GM18868 (cell line): ENCODE measurements around the gene SPTB.

Source experiments
- ATAC-seq: cut with Tn5 transposase; IDR thresholded peaks from one replicate; pipeline ENCODE4 v1.9.1; 2021; ENCODE audit warnings: mild to moderate bottlenecking, moderate library complexity; ENCODE audit not compliant: unreplicated experiment

The SPTB gene

DNA sequence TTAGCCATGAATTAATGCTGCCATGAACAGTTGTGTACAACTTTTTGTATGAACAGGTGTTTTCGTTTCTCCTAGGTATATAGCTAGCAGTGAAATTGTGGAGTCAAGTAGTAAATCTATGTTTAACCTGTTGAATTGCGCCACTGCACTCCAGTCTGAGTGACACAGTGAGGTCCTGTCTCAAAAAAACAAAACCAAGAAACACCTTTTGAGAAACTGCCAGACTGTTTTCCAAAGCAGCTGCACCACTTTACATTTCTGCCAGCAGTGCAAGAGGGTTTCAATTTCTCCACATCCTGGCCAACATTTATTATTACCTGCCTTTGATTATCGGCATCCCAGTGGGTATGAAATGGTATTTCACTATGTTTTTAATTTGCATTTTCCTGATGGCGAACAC is 178.8 kb downstream of the SPTB start:
- no peak for ATAC-seq

GRCh38 chr14:64700290-64700689 is 179.4 kb downstream of the SPTB start:
- ATAC-seq = no peak

DNA sequence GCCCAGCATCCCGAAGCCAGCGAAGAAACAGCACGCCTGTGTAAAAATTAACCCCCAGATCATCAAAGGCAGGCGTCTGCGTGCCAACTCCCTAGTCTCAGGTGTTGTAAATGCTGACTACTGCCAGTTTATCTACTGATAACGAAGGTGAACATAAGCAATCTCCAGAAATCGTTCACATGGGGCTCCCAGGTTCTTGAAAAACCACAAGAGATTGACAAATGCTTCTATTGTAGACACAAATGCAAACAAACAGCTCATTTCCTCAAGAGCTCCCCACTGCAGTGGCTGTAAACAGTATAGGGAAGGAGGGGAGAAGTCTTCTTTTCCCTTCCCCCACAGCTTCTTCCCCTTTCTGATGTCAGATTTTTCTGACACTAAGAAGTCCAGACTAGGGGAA is 180.8 kb downstream of the SPTB start:
- no peak for ATAC-seq

DNA sequence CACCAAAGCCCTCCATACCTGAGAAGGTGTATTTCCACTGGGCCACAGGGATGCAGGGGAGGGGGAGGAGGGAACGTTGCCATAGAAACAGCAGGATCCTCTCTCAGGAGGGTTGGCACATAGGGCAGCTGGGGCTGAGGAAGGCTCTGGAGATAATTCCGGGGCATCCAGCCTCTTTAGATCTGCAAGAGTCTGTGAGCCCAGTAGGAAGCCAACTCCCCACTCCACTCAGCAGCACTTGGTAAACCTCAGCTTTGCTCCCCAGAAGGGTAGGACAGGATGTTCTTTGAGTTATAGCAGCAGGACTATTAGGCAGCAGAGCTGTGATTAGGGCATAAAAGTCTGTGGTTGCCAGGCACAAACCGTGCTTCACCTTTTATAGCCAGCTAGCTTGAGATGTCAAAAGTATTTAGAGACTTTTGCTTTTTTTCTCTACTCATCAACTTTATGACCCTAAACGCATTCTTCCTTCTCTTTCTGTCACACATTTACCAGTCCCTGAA is 183.3 kb downstream of the SPTB start:
- no peak for ATAC-seq
